NCI-H774 (cell line): ENCODE data around the gene UBE2L3.
"Not testable (repeated sequence)": the region's sequence is repeated elsewhere in the genome, so short reads cannot be mapped to it uniquely, and the experiment has no call there.

ENCODE experiments used
- DNase-seq: peaks from one replicate; lab custom pipeline; 2025; lab: John Stamatoyannopoulos, UW

The UBE2L3 gene

DNA sequence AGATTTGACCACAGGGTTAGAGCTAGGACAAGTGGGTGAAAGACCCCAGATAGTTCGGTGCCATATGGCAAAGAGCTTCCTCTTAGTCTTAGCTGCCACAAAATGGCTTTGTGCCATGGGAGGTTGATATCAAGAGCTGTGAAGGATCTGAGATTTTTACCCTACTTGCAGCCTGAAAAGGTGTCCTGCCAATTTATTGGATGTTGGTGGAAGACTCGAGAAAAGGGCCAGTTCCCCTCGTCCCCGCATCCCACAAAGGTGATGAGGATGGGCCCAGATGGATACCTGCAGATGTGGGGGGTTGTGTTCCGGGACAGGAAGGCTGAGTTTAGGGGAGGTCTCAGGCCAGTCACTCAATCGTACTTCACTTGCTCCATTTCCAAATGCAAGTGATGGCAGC is 35.1 kb downstream of the UBE2L3 start:
- DNase-seq, result no peak

DNA sequence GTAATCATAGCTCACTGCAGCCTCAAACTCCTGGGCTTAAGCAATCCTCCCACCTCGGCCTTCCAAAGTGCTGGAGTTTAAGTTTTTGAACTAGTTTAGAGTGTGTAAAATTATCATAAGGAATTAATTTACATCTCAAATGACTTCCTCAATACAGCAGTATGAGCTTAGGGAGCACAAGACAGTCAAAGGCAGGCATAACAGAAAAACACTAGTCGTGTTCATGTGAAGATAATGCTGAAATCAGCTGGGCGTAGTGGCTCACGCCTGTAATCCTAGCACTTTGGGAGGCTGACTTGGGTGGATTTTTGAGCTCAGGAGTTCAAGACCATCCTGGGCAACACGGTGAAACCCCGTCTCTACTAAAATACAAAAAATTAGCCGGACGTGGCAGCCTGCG is 36.5 kb downstream of the UBE2L3 start:
- no peak for DNase-seq

DNA sequence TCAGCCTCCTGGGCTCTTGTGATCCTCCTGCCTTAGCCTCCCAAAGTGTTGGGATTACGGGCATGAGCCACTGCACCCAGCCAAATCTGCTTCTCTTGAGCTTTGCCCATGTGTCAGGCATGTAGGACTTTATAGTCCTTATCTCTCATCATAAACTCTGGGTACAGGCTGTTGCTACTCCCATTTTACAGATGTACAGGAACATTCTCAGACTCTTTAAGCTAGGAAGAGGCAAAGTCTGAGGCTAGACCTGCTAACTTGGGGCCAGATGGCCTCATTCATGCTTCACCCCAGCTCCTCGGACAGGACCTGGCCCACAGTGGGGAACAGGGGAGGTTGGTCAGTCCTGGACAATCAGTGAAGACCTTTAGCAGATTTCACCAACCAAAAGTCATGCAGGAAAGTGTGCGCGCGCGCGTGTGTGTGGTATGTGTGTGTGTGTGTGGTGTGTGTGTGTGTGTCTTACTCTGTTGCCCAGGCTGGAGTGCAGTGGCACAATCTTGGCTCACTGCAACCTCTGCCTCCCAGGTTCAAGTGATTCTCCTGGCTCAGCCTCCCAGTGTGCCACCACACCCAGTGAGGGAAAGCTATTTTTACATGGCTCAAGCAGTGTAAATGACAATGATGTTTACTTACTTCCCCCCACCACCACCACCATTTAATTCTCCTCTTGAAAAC is 38.5 kb downstream of the UBE2L3 start:
- DNase-seq, result no peak

DNA sequence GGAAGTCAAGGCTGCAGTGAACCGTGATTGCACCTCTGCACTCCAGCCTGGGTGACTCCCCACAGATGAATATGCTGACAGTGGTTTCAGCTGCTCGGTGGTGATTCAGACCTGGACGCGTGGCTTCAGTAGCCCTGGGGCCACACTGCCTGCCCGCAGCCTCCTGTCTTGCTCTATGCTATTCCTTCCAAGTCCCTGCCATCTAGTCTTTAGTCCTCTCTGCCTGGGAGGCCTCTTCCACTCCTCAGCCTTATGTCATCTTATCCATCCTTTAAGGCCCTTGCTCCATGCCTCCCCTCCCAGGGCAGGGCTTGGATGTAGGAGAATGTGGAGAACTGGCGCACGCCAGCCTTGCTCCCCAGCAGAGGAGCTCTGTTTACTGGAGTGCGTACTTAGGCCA is 39.3 kb downstream of the UBE2L3 start:
- DNase-seq, result no peak

DNA sequence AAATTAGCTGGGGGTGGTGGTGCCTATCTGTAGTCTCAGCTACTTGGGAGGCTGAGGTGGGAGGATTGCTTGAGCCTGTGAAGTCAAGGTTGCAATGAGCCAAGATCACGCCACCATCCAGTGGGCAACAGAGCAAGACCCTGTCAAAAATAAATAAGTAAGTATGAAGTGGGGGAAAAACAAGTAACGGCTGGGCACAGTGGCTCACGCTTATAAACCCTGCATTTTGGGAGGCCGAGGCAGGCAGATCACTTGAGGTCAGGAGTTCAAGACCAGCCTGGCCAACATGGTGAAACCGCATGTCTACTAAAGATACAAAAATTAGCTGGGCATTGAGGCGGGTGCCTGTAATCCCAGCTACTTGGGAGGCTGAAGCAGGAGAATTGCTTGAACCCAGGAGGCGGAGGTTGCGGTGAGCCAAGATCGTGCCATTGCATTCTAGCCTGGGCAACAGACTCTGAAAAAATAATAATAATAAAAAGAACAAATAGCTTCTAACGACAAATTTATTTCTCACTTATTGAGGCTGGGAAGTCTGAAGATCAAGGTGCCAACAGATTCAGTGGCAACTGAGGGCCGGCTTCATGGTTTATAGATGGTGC is 42.1 kb downstream of the UBE2L3 start:
- DNase-seq, result not testable (repeated sequence)

DNA sequence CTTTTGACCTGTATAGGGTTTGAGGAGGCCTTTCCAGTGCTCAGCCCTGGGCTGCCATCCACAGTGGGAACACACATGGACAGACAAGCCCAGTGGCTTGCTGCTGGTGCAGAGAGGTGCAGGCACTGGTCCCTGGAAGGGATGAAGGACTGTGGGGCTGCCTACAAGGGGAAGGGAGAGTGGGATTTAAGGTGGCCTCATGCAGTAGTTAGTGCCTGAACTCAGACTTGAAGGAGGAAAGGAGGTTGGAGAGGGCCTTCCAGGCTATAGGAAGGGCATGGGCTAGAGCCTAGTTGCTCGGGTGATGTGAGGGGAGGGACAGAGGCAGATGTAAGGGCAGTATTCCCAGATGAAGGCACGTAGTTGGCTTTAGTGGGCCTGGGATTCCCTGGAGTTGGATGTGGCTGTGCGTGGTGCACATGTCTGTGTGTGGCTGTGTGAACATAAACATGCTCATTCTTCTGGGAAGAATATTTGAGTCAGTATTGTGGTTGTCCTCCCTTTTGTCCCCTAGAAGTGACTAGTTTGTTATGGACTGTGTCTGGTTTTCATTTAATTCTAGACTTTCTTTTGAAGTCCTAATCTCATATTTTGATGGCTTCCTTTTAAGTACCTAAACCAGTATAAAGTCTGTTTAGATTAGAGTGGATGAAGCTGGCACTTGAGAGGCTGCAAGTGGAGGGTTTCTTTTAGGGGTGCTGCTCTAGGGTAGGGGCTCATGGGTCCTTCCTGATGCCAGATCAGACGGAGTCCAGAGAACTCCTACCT is 43.9 kb downstream of the UBE2L3 start:
- no peak for DNase-seq

DNA sequence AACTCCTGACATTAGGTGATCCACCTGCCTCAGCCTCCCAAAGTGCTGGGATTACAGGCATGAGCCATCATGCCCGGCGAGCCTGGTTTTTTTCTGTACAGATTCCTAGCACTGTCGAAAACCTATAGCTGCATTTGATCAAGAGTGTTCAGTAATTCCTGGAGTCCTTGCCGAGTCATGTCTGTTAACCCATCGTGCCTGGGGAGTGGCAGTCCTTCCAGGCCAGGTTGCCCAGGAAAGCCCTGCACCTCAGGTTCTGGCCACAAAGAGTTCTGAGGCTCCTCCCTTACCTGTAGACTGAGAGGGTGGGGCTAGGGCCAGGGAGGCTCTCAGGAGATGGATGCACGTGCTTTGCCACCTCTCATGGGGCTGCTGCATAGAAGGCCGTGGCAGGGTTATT is 45.3 kb downstream of the UBE2L3 start:
- DNase-seq, result no peak

DNA sequence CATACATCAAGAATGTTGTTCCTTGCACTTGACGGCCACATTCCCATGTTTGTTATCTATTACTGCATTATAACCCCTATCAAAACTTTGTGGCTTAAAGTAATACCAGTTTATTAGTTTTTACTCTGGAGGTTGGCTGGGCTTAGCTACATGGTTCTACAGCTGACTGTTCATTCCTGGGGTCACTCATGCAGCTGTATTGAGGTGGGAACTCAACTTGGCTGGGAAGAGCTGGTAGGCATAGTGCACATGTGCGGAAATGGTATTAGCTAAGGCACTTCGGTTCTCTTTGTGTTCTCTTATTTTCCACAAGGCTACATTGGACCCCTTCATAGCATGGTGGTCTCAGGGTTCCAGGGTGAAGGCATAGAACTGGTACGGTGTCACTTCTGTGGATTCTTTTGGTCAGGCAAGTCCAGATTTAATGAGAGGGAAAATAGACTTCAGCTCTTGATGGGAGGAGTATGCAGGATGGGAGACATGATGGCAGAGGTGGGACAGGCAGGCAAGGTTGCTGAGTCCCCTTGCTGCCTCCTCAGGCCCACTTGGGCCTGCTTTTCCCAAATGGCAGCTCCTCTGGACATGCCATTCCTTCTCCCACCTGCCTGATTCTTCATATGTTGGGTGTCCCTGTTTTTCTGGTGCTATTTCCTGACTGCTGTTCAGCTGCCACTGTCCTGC is 46.2 kb downstream of the UBE2L3 start:
- no peak for DNase-seq

DNA sequence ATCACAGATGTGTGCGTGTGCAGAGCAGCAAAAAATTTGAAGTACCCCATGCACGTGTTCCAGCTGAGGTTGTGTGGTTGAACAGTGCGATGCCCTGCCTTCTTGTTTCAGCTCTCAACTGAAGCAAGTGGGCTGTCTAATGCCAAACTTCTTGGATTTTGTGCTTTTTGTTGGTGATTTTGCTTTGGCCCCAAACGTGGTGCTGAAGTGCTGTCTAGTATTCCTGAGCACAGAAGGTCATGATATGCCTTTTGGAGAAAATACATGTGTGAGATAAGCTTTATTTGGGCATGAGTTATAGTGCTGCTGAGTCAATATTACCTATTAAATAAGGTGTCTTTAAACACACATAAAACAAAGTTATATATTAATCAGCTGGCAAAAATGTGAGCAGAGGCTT is 48.2 kb downstream of the UBE2L3 start:
- DNase-seq, result no peak

DNA sequence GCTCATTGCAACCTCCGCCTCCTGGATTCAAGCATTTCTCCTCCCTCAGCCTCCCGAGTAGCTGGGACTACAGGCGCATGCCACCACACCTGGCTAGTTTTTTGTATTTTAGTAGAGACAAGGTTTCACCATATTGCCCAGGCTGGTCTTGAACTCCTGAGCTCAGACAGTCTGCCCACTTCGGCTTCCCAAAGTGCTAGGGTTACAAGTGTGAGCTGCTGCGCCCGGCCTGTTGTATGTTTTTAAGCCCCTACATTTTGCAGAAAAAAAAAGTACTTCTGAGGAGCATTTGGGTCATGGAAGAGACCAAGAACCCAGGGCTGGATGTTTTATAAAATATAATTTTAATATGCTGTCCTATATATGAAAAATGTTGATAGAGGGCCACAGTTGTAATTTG is 49.8 kb downstream of the UBE2L3 start:
- DNase-seq, result not testable (repeated sequence)

DNA sequence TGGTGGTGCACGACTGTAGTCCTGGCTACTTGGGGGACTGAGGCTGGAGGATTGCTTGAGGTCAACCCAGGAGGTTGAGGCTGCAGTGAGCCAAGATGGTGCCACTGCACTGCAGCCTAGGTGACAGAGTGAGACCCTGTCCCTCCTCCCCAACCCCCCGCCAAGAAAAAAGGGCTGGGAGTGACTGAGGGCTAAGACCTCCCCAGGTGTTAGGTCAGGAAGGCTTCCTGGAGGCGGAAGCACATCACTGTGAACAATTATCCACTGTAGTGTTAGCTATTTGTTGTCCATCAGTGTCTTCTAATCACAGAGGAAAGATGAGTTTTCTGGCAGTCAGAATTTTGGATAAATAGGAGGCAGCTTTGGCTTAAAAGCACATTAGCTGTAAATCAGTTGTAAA is 53.5 kb downstream of the UBE2L3 start:
- no peak for DNase-seq

DNA sequence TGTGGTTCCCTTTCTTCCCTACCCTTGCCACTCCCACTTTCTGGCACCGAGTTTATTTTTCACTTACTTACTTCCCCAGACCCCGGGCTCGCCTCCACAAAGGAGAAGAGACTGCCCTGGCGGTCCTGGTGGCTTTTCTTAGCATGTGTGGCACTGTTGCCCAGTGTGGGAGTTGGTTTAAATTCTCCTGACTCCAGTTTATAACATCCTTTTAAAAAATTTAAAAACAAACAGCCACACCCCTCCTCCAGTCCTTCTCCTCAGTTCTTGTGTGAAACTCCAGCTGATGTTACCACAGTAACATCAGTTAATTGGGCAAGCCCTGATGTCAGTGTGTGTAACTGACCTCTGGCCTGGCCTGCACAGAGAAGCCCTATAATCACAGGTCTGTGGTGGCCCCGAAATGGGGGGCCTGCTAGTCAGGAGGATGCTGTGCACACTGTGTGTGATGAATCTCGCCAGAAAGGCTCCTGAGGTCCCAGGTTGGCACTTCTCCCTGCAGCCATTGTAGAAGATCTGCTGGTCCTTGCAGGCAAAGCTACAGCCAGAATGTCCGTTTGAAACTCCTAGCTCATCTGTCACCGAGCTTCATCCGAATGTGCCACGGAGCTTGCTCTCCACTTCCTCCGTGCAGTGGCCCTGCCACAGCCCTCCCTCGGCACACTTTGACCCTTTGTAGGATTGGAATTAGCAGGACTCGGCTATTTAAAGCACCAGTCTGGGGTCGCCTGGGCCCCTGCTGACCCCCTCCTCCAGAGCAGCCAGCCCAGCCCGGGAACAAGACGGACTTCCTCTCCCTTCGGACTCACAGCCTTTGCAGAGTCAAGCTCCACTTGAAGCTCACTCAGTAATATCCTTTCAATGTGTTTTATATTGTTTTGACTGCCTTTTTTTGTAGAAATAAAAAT is 54.8 kb downstream of the UBE2L3 start:
- no peak for DNase-seq

DNA sequence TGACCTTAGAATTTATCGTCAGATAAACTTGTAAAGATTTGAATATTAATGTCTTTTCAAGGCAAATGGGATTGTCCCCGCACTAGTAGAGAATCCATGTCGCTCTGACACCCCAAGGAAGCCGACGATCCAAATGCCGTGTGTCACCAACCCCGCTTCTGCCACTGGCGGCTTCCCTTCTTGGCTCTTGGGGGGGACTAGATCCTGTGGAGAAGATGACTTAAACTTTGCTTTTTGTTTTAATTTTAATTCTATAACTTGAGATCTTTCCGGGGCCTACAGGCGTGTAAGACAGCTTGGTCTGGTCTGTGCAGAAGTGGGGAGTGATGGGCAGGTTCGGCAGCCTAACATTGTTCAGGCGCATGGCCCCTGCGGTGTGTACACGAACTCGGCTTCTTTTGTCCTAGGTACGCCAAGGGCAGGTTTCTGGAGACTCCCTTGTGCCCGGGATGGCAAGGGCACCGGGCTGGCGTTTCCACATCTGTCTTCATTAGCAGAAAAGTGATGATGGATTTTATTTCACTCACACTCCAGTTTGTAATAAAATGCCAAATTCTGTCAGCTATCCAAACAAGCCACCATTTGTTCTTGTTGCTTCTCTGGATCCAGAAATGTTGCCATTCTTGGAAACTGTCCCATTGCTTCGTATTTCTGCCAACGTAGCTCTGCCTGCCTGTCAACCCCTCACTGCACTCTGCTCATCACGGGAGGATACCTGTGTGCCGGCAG is 55.6 kb downstream of the UBE2L3 start:
- no peak for DNase-seq

DNA sequence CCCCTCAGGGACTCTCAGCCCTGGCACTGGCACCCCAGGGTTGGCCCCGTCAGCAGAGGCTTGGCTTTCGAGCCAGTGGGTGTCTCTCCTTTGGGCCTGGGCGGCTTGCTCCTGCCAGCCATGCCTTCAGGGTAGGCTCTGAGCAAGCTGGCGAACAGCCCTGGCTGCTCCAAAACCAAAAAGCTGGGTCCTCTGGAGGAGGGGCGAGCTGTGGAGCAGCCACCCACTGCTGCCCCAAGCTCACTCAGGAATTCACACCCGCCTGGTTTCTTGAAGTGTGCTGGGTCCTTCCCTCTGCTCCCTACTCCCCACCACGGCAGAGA is 56.1 kb downstream of the UBE2L3 start:
- DNase-seq, result no peak

DNA sequence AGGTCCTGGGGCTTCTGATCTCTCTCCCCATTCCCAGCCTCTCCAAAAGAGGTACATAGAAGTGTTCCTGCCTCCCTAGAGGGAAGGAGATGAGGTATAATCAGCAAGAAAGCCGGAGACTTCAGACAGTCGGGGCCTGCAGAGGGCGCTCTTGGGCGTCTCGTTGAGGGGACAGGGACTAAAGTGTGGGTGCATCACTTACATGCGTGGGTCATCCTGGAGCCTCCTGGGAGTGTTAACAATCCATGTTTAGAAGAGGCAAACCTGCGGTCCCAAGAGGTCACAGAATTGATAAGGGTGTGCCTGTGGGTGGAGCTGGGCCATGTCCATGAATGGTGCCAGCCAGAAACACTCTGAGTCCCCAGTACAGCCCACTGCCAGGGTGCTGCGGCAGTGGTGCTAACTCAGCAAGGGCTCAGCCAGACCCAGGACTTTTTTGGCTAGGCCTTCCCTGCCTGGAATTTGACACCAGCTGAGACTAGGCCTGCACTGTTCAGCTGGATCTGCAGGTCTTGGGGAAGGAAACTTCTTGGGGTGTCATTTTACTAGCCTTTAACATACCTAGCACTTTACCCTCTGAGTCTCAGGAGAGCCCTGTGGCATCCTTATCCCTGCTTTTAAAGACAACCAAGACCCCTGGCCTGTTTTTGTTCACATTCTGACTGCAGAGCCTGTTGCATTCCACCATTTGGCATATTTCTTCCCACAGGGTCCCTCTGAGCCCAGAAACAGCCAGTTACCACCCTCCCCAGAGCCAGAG is 56.8 kb downstream of the UBE2L3 start:
- no peak for DNase-seq

DNA sequence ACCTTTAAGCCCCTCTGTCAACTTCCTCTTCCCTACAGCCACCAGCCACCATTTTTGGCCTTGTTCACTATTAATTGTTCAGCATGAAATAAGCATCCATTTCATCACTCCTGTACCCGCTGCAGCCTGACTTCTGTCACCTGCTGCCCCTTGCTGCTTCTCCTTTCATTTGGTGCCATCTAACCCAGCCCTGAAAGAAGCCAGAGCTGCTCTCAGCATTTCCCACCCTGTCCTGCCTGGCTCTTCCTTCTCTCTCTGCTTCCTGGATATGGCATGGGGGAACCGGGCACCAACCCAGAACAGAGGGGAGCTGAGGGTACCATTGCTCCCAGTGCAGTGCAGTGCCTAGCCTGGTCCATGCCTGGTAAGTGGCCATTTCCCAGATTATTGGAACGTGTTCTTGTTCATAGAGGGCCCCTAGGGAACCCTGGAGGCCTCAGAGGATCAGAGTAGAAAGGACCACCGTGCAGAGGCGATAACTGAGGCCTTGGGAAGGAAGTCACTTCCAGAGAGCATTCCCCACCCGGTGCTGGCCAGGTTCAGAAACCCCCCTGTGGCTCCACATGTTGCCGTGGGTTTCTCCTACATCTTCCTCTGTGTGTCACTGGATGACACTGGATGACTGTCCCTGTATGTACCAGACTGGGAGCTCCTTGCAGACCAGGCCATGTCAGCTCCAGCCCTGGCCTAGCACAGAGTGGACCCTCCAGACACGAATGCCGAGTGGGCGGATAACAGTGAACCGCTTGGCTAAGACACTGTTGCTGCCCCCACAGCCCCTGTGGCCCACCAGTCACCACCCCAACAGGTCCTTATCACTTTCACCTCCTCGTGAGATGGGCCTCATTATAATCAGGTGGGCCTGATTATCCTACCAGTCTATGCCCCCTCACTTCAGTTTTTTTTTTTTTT is 57.6 kb downstream of the UBE2L3 start:
- no peak for DNase-seq

DNA sequence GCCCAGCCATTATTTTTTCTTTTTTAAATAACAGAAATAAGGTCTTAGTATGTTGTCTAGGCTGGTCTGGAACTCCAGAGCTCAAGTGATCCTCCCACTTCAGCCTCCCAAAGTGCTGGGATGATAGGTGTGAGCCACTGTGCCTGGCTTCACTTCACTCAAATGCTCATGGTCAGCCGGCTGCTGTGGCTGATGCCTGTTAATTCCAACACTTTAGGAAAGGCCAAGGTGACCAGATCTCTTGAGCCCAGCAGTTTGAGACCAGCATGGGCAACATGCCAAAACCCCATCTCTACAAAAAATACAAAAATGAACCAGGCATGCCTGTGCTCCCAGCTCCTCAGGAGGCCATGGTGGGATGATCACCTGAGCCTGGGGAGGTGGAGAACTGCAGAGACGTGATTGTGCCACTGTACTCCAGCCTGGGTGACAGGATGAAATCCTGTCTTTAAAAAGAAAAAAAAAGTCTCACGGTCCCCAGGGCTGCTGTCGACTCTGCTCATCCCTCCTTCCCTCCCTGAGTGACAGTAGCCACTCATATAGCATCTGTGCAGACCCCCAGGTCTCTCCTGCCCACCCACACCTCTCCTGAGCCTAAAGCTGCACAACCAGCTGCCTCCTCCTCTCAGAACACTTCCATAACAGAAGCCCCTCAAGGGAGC is 58.7 kb downstream of the UBE2L3 start:
- no peak for DNase-seq

DNA sequence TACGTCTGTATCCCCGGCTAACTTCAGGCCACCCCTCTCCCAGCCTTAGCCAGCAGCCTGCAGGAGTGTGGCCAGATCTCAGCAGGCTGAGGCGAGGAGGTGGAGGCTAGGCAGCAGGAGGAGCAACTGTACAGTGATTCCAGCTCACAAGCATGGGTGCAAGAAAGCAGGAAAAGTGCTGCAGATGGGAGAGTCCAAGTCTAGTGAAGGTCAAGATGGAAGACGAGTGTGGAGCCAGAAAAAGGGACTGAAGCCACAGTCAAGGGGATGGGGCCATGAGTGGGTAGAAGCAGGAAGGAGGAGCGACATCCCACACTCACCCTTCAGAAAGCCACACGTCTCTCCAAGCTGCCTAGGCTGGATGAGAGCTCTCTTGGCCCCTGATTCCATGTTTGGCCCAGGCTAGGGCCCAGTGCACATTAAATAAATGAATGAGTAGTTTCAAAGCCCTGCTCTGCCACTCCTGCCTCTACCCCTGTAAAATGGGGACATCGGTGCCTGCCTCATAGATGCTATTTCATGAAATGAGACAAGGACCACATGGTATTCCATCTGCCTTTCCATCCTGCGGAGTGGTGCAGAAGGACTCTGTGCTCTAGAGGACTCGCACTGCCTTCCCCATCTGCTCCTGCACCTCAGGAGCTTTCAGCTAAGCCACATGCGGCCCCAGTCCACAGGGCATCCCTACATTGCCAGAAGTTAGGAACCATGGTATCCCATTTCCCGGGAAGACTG is 59.4 kb downstream of the UBE2L3 start:
- no peak for DNase-seq
